OCI-LY3 (cell line): ENCODE measurements around the gene ZMYND19.

ENCODE experiments used
- H2AFZ ChIP-seq: fragments of 200-600, 300-600 bp; shearing (Covaris generic); 2 replicates; pipeline ENCODE4 v1.6.0; 2014; ENCODE audit warnings: antibody characterized with exemption, low read depth, low read length
- H3K27ac ChIP-seq: fragments of 200-600, 300-600 bp; sonication (generic); 2 replicates; pipeline ENCODE4 v1.5.1; 2014; ENCODE audit warnings: mild to moderate bottlenecking, low read length, moderate library complexity, mixed read lengths
- H3K27me3 ChIP-seq: fragments of 200-600, 300-600 bp; sonication (generic); 2 replicates; pipeline ENCODE4 v1.6.1; 2014; ENCODE audit warnings: low read depth, low read length, mixed read lengths
- H3K36me3 ChIP-seq: fragments of 200-600, 300-600 bp; sonication (generic); replicated peaks from 2 replicates; pipeline ENCODE3; 2014; ENCODE audit warnings: low read depth, low read length, mixed read lengths
- H3K4me1 ChIP-seq: fragments of 300-600, 200-600 bp; sonication (generic); 2 replicates; pipeline ENCODE4 v1.6.1; 2014; ENCODE audit warnings: low read length, mixed read lengths
- H3K4me2 ChIP-seq: fragments of 200-600, 300-600 bp; sonication (generic); 2 replicates; pipeline ENCODE4 v1.6.1; 2014; ENCODE audit warnings: low read length, mixed read lengths
- H3K4me3 ChIP-seq: fragments of 300-600, 200-600 bp; sonication (generic); 2 replicates; pipeline ENCODE4 v1.5.1; 2014; ENCODE audit warnings: antibody characterized with exemption, mild to moderate bottlenecking, low read length, moderate library complexity
- H3K79me2 ChIP-seq: fragments of 300-600, 200-600 bp; shearing (Covaris generic); 2 replicates; pipeline ENCODE4 v1.6.1; 2014; ENCODE audit warnings: mild to moderate bottlenecking, low read length, mixed read lengths
- H3K9ac ChIP-seq: fragments of 300-600, 200-600 bp; shearing (Covaris generic); 2 replicates; pipeline ENCODE4 v1.6.0; 2014; ENCODE audit warnings: mild to moderate bottlenecking, low read length, moderate library complexity
- H3K9me3 ChIP-seq: fragments of 200-600, 300-600 bp; shearing (Covaris generic); 2 replicates; pipeline ENCODE4 v1.6.1; 2014; ENCODE audit warnings: low read length, mixed read lengths; ENCODE audit not compliant: insufficient read depth
- H4K20me1 ChIP-seq: fragments of 200-600, 300-600 bp; sonication (generic); 2 replicates; pipeline ENCODE4 v1.6.1; 2016; ENCODE audit warnings: low read length, mixed read lengths; ENCODE audit not compliant: insufficient read depth
- CTCF ChIP-seq: fragments of 200-600, 300-600 bp; sonication (generic); IDR thresholded peaks from 2 replicates; pipeline ENCODE4 v1.5.1; 2014; ENCODE audit warnings: antibody characterized with exemption, low read length, low read depth
- EZH2phosphoT487 ChIP-seq: fragments of 200-600 bp; shearing (Covaris generic); IDR thresholded peaks from 2 replicates; pipeline ENCODE4 v1.6.1; 2018; ENCODE audit warnings: antibody characterized with exemption, mixed run types, low read depth

The ZMYND19 gene

GRCh38 chr9:137558127-137558526 lies 32.2 kb downstream of the ZMYND19 start:
- Histone ChIP-seq H3K9ac (no peak overlapping the region), H3K79me2 (peaks cover 4% of the 10 kb centered on the region; the same call in 1 of the 2 replicates), H3K27ac (no peak overlapping the region), H3K4me3 (no peak overlapping the region), H2AFZ (no peak overlapping the region), H3K4me1 (no peaks in the 10 kb centered on the region), H3K27me3 (no peaks in the 10 kb centered on the region), H4K20me1 (peaks cover 3% of the 10 kb centered on the region; the same call in 1 of the 2 replicates), H3K36me3 (peaks cover 39% of the 10 kb centered on the region), H3K4me2 (no peak overlapping the region), H3K9me3 (no peaks in the 10 kb centered on the region)
- TF ChIP-seq CTCF (no peak), EZH2phosphoT487 (no peak)

GRCh38 chr9:137556069-137556838 lies 34.1 kb downstream of the ZMYND19 start:
- no peak overlapping the region for H3K27ac ChIP-seq
- TF ChIP-seq EZH2phosphoT487 = no peak
- TF ChIP-seq CTCF = no peak
- H2AFZ ChIP-seq = no peak overlapping the region
- H4K20me1 ChIP-seq = peaks cover 3% of the 10 kb centered on the region; the same call in 1 of the 2 replicates
- no peaks in the 10 kb centered on the region for H3K27me3 ChIP-seq
- H3K9ac ChIP-seq = no peak overlapping the region
- peaks cover 3% of the 10 kb centered on the region; the same call in 1 of the 2 replicates for H3K4me1 ChIP-seq
- no peaks in the 10 kb centered on the region for H3K9me3 ChIP-seq
- no peak overlapping the region for H3K4me3 ChIP-seq
- peaks cover 31% of the 10 kb centered on the region for H3K36me3 ChIP-seq
- H3K4me2 ChIP-seq = no peak overlapping the region
- H3K79me2 ChIP-seq = no peaks in the 10 kb centered on the region

- H3K36me3 ChIP-seq = peaks cover 31% of the 10 kb centered on the region
These were observed 35.1 kb downstream of the ZMYND19 start for GRCh38 chr9:137555179-137555578.

More at GRCh38 chr9:137555179-137555578, 35.1 kb downstream of the ZMYND19 start:
- no peak overlapping the region for H3K4me2 ChIP-seq
- H3K9me3 ChIP-seq = no peaks in the 10 kb centered on the region
- no peak overlapping the region for H3K27ac ChIP-seq
- H3K9ac ChIP-seq = no peak overlapping the region
- H3K27me3 ChIP-seq = no peaks in the 10 kb centered on the region
- H3K4me1 ChIP-seq = peaks cover 5% of the 10 kb centered on the region; the same call in 1 of the 2 replicates
- no peak overlapping the region for H3K4me3 ChIP-seq
- no peaks in the 10 kb centered on the region for H3K79me2 ChIP-seq
- peaks cover 3% of the 10 kb centered on the region; the same call in 1 of the 2 replicates for H4K20me1 ChIP-seq
- TF ChIP-seq EZH2phosphoT487 (no peak), CTCF (no peak)
- H2AFZ ChIP-seq = no peak overlapping the region
